HG02884 (cell line): ENCODE measurements around the gene TTYH1.

Experiments
- ATAC-seq: cut with Tn5 transposase; IDR thresholded peaks from one replicate; pipeline ENCODE4 v1.9.1; 2021; ENCODE audit warnings: mild to moderate bottlenecking, moderate library complexity; ENCODE audit not compliant: unreplicated experiment

Gene TTYH1

GRCh38 chr19:54391589-54392061 is 23.6 kb upstream of the TTYH1 start:
- ATAC-seq: no peak

- no peak for ATAC-seq
These were observed 23.2 kb upstream of the TTYH1 start for GRCh38 chr19:54392105-54392504.

GRCh38 chr19:54393381-54393780 is 21.9 kb upstream of the TTYH1 start:
- no peak for ATAC-seq

GRCh38 chr19:54395685-54396084 is 19.6 kb upstream of the TTYH1 start:
- ATAC-seq: no peak

GRCh38 chr19:54399189-54399588 is 16.1 kb upstream of the TTYH1 start:
- no peak for ATAC-seq

- no peak for ATAC-seq
These were observed 14.4 kb upstream of the TTYH1 start for GRCh38 chr19:54400913-54401312.

- no peak for ATAC-seq
These were observed 12.2 kb upstream of the TTYH1 start for GRCh38 chr19:54403054-54403453.

- no peak for ATAC-seq
These were observed 9.6 kb upstream of the TTYH1 start for GRCh38 chr19:54405628-54406027.

- ATAC-seq: no peak
These were observed 7.5 kb upstream of the TTYH1 start for GRCh38 chr19:54407780-54408179.

GRCh38 chr19:54408456-54409026 is 6.7 kb upstream of the TTYH1 start:
- ATAC-seq: no peak

GRCh38 chr19:54411033-54411432 is 4.2 kb upstream of the TTYH1 start:
- no peak for ATAC-seq

GRCh38 chr19:54412877-54413276 is 2.4 kb upstream of the TTYH1 start:
- ATAC-seq: no peak

- ATAC-seq: no peak
These were observed 1.1 kb upstream of the TTYH1 start for GRCh38 chr19:54414156-54414555.

GRCh38 chr19:54415901-54416673 is 823 bp downstream of the TTYH1 start:
- ATAC-seq: no peak

- no peak for ATAC-seq
These were observed 1.6 kb downstream of the TTYH1 start for GRCh38 chr19:54416695-54417491.

GRCh38 chr19:54418030-54418929 is 3.0 kb downstream of the TTYH1 start:
- no peak for ATAC-seq

GRCh38 chr19:54418930-54419800 is 3.9 kb downstream of the TTYH1 start:
- ATAC-seq: no peak

- ATAC-seq: no peak
These were observed 4.8 kb downstream of the TTYH1 start for GRCh38 chr19:54420068-54420382.

GRCh38 chr19:54420383-54421168 is 5.3 kb downstream of the TTYH1 start:
- ATAC-seq: no peak
